ENCODE results near the gene TMEM17.

GRCh38 chr2:62536873-62537547, 31.0 kb upstream of the TMEM17 start:
- TF ChIP-seq CTCF (IDR thresholded peaks at IDR 0.05 in 8 of 11, conservative IDR thresholded peaks at IDR 0.05 in 3 of 11) (no peak), POLR2A (IDR thresholded peaks at IDR 0.05) (no peak)

Measured in spleen (tissue), 7 donors.